Uterus (tissue), 2 donors: Measurements from ENCODE around the gene SEZ6.

Experiments used
- POLR2A ChIP-seq, 2 donors: fragments of 450-650 bp; IDR thresholded peaks; one replicate each; pipeline ENCODE4 v1.6.1; 2016; ENCODE audit warnings: antibody characterized with exemption in 2 of 2, mild to moderate bottlenecking in 1 of 2, moderate library complexity in 1 of 2
- TF ChIP-seq, protein P1 (sequence below), 4 experiments: fragments of 200-600 bp in 2 of 4; fragments of 450-650 bp in 2 of 4; sonication (generic) in 2 of 4; IDR thresholded peaks; one replicate each; pipeline ENCODE4 v1.5.1; 2016 to 2019; ENCODE audit warnings: antibody characterized with exemption in 4 of 4, mild to moderate bottlenecking in 2 of 4, moderate library complexity in 1 of 4

DNA sequence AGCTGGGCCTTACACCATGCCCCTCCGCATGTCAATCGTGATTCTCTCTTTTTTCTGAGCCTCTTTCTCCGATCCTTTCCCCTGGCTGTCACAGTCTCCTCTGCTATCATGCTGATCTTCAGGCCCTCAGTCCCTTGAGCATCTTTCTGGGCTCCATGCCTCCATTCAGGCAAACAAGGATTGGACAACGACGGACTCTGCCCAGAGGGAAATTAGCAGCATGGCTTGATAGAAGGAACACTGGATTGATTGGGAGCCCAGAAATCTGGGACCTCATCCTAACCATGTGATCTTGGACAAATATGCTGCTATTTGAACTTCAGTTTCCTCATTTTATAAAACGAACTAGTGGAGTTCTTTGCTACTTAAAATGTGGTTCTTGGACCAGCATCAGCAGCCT is 35.0 kb downstream of the SEZ6 start:
- TF ChIP-seq, protein P1, sequence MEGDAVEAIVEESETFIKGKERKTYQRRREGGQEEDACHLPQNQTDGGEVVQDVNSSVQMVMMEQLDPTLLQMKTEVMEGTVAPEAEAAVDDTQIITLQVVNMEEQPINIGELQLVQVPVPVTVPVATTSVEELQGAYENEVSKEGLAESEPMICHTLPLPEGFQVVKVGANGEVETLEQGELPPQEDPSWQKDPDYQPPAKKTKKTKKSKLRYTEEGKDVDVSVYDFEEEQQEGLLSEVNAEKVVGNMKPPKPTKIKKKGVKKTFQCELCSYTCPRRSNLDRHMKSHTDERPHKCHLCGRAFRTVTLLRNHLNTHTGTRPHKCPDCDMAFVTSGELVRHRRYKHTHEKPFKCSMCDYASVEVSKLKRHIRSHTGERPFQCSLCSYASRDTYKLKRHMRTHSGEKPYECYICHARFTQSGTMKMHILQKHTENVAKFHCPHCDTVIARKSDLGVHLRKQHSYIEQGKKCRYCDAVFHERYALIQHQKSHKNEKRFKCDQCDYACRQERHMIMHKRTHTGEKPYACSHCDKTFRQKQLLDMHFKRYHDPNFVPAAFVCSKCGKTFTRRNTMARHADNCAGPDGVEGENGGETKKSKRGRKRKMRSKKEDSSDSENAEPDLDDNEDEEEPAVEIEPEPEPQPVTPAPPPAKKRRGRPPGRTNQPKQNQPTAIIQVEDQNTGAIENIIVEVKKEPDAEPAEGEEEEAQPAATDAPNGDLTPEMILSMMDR (IDR thresholded peaks at IDR 0.05), result no peak
- no peak for TF ChIP-seq POLR2A (IDR thresholded peaks at IDR 0.05)
